H1 (cell line): ENCODE measurements around the gene TNFRSF6B. TPM values are rescaled to one million over a fixed set of nuclear protein-coding genes. Genes with fewer than 3 reads are reported as not detected.

Experiments
- CTCF ChIA-PET: fragments of 300-600 bp; sonication (Branson Sonifier 250); formaldehyde crosslinking; loops from one replicate; lab custom pipeline; 2021; ENCODE audit not compliant: partially characterized antibody; lab: Charles Lee
- POLR2A ChIA-PET: fragments of 300-600 bp; sonication (Branson Sonifier 250); formaldehyde crosslinking; loops from one replicate; lab custom pipeline; 2021; ENCODE audit warnings: inconsistent platforms; ENCODE audit not compliant: partially characterized antibody; lab: Charles Lee
- DNase-seq, 2 experiments: peaks; one replicate each; pipeline versions ENCODE4 v3.0.0 to v3.0.0-alpha.2; 2010 to 2022; ENCODE audit warnings: low spot score in 2 of 2, low read depth in 1 of 2, mixed read lengths in 1 of 2
- FAIRE-seq: peaks from 2 replicates; lab custom pipeline; 2011; peaks lifted over from hg19 to GRCh38; lab: Jason Lieb, UNC
- H2AFZ ChIP-seq: 2 replicates; pipeline ENCODE4 v1.8.1; 2012; ENCODE audit warnings: low read length, inconsistent platforms
- H2AK5ac ChIP-seq: 2 replicates; pipeline ENCODE4 v1.6.1; 2013; ENCODE audit warnings: low read depth, low read length
- H2BK120ac ChIP-seq: replicated peaks from 2 replicates; pipeline ENCODE3; 2013; ENCODE audit warnings: low read depth, low read length, inconsistent platforms
- H2BK12ac ChIP-seq: 2 replicates; pipeline ENCODE4 v1.6.1; 2013; ENCODE audit warnings: low read depth, low read length
- H2BK15ac ChIP-seq: 2 replicates; pipeline ENCODE4 v1.6.1; 2013; ENCODE audit warnings: low read length
- H2BK20ac ChIP-seq: 2 replicates; pipeline ENCODE4 v1.6.1; 2013; ENCODE audit warnings: low read length
- H2BK5ac ChIP-seq: 2 replicates; pipeline ENCODE4 v1.6.1; 2013; ENCODE audit warnings: low read depth, low read length
- H3K14ac ChIP-seq: 2 replicates; pipeline ENCODE4 v1.6.1; 2013; ENCODE audit warnings: inconsistent platforms; ENCODE audit not compliant: insufficient read length
- H3K18ac ChIP-seq: 2 replicates; pipeline ENCODE4 v1.6.1; 2013; ENCODE audit warnings: low read length; ENCODE audit errors: extremely low read depth
- H3K23ac ChIP-seq: 2 replicates; pipeline ENCODE4 v1.6.1; 2013; ENCODE audit warnings: inconsistent platforms; ENCODE audit not compliant: insufficient read length
- H3K23me2 ChIP-seq: 2 replicates; pipeline ENCODE4 v1.6.1; 2013; ENCODE audit warnings: low read depth, low read length
- H3K27ac ChIP-seq: 2 replicates; pipeline ENCODE4 v1.6.1; 2011; ENCODE audit warnings: low read depth, low read length, inconsistent platforms
- H3K27me3 ChIP-seq, 4 experiments: replicated peaks in 1 of 4; 1 replicate in 1 of 4; 2 replicates in 3 of 4; pipeline versions ENCODE4 v1.6.1 to v1.8.1; 2011 to 2013; ENCODE audit warnings: low read length in 3 of 4, mild to moderate bottlenecking in 3 of 4, inconsistent platforms in 2 of 4, mixed read lengths in 2 of 4, moderate library complexity in 1 of 4; ENCODE audit not compliant: control insufficient read depth in 3 of 4, insufficient read depth in 3 of 4; ENCODE audit errors: extremely low read depth in 1 of 4
- H3K36me3 ChIP-seq, 4 experiments: 2 replicates each; pipeline versions ENCODE4 v1.6.1 to v1.8.1; 2011 to 2013; ENCODE audit warnings: mild to moderate bottlenecking in 4 of 4, low read length in 3 of 4, moderate library complexity in 2 of 4, control low read depth in 1 of 4, inconsistent platforms in 1 of 4; ENCODE audit not compliant: insufficient read depth in 4 of 4, control insufficient read depth in 2 of 4
- H3K4ac ChIP-seq: replicated peaks from 2 replicates; pipeline ENCODE3; 2013; ENCODE audit warnings: low read length, low read depth, mixed read lengths, inconsistent platforms; ENCODE audit not compliant: insufficient read length
- H3K4me1 ChIP-seq, 4 experiments: replicated peaks in 1 of 4; 1 replicate in 1 of 4; 2 replicates in 3 of 4; pipeline versions ENCODE4 v1.6.1 to v1.8.1; 2011 to 2013; ENCODE audit warnings: low read length in 3 of 4, inconsistent platforms in 2 of 4, mixed read lengths in 1 of 4; ENCODE audit not compliant: insufficient read depth in 4 of 4, control insufficient read depth in 3 of 4
- H3K4me2 ChIP-seq, 2 experiments: 2 replicates each; pipeline versions ENCODE4 v1.6.1 to v1.8.1; 2011 to 2013; ENCODE audit warnings: low read depth in 2 of 2, low read length in 2 of 2, control low read depth in 1 of 2, inconsistent platforms in 1 of 2, mild to moderate bottlenecking in 1 of 2; ENCODE audit not compliant: insufficient read depth in 1 of 2
- H3K4me3 ChIP-seq, 4 experiments: fragments of 200-600, 300-600 bp in 1 of 4; sonication (generic), shearing (Covaris generic), sonication (Bioruptor Twin) in 1 of 4; 2 replicates each; pipeline versions ENCODE4 v1.5.1 to v1.8.1; 2011 to 2016; ENCODE audit warnings: low read length in 4 of 4, low read depth in 3 of 4, control low read depth in 2 of 4, inconsistent platforms in 2 of 4, mild to moderate bottlenecking in 2 of 4, mixed read lengths in 1 of 4, moderate library complexity in 1 of 4; ENCODE audit not compliant: insufficient read depth in 2 of 4; ENCODE audit errors: extremely low read depth in 1 of 4
- H3K56ac ChIP-seq: replicated peaks from 2 replicates; pipeline ENCODE3; 2013; ENCODE audit warnings: low read depth, mild to moderate bottlenecking, mixed read lengths, low read length, inconsistent platforms; ENCODE audit not compliant: insufficient read length
- H3K79me1 ChIP-seq: 2 replicates; pipeline ENCODE4 v1.6.1; 2013; ENCODE audit warnings: low read depth, low read length, control low read depth
- H3K79me2 ChIP-seq, 2 experiments: 2 replicates each; pipeline versions ENCODE4 v1.6.1 to v1.8.1; 2012 to 2013; ENCODE audit warnings: low read length in 2 of 2, mild to moderate bottlenecking in 2 of 2, inconsistent platforms in 1 of 2; ENCODE audit not compliant: insufficient read depth in 2 of 2, control insufficient read depth in 1 of 2
- H3K9ac ChIP-seq, 4 experiments: replicated peaks in 1 of 4; 1 replicate in 1 of 4; 2 replicates in 3 of 4; pipeline versions ENCODE4 v1.6.1 to v1.8.1; 2011 to 2013; ENCODE audit warnings: low read depth in 3 of 4, low read length in 3 of 4, control low read depth in 2 of 4, mild to moderate bottlenecking in 2 of 4, moderate library complexity in 2 of 4, inconsistent platforms in 1 of 4; ENCODE audit errors: extremely low read depth in 1 of 4
- H3K9me3 ChIP-seq, 2 experiments: 2 replicates each; pipeline versions ENCODE4 v1.6.1 to v1.8.1; 2012 to 2013; ENCODE audit warnings: mild to moderate bottlenecking in 2 of 2, moderate library complexity in 2 of 2, control low read depth in 1 of 2, inconsistent platforms in 1 of 2, low read depth in 1 of 2, low read length in 1 of 2, mixed read lengths in 1 of 2; ENCODE audit not compliant: insufficient read depth in 2 of 2
- H4K20me1 ChIP-seq, 2 experiments: replicated peaks in 1 of 2; 2 replicates each; pipeline versions ENCODE3 to v1.8.1; 2011 to 2013; ENCODE audit warnings: inconsistent platforms in 2 of 2, low read length in 2 of 2, mild to moderate bottlenecking in 1 of 2; ENCODE audit not compliant: insufficient read depth in 2 of 2, control insufficient read depth in 1 of 2
- H4K5ac ChIP-seq: 2 replicates; pipeline ENCODE4 v1.6.1; 2013; ENCODE audit warnings: low read length, low read depth, mixed read lengths, inconsistent platforms; ENCODE audit not compliant: insufficient read length
- H4K8ac ChIP-seq: 2 replicates; pipeline ENCODE4 v1.8.0; 2013; ENCODE audit warnings: mild to moderate bottlenecking, moderate library complexity, low read length, inconsistent platforms; ENCODE audit not compliant: insufficient read depth; ENCODE audit errors: extremely low read depth
- H4K91ac ChIP-seq: replicated peaks from 2 replicates; pipeline ENCODE3; 2013; ENCODE audit warnings: low read length, mixed read lengths, inconsistent platforms; ENCODE audit not compliant: insufficient read length
- CBX5 ChIP-seq: fragments of 300-800, 300-1000 bp; sonication (generic); IDR thresholded peaks from 2 replicates; pipeline ENCODE4 v1.7.1; 2016; ENCODE audit warnings: antibody characterized with exemption, low read length, low read depth
- GABPA ChIP-seq: IDR thresholded peaks from 2 replicates; pipeline ENCODE4 v1.6.1; 2011; ENCODE audit warnings: mild to moderate bottlenecking, low read length, moderate library complexity, borderline replicate concordance; ENCODE audit not compliant: insufficient read depth
- JUN ChIP-seq: IDR thresholded peaks from 2 replicates; pipeline ENCODE4 v1.6.1; 2011; ENCODE audit warnings: low read depth, mild to moderate bottlenecking, improper control_type of control experiment, low read length
- SIN3A ChIP-seq, 2 experiments: IDR thresholded peaks in 1 of 2; conservative IDR thresholded peaks in 1 of 2; 2 replicates each; pipeline ENCODE4 v1.6.1; 2011 to 2012; ENCODE audit warnings: low read length in 2 of 2, improper control_type of control experiment in 1 of 2, low read depth in 1 of 2, mild to moderate bottlenecking in 1 of 2
- SIX5 ChIP-seq: IDR thresholded peaks from 2 replicates; pipeline ENCODE4 v1.6.1; 2011; ENCODE audit warnings: mild to moderate bottlenecking, low read depth, low read length
- whole genome bisulfite sequencing, 2 experiments: shearing (Covaris generic) in 1 of 2; methylation state at CpG; one replicate each; pipeline versions ENCODE4 v1.1.6 to v1.1.7; 2013 to 2015; ENCODE audit warnings: low lambda C conversion rate in 2 of 2, mixed read lengths in 2 of 2, inconsistent platforms in 1 of 2, low coverage in 1 of 2, missing lambda C conversion rate in 1 of 2; ENCODE audit not compliant: insufficient replicate concordance in 2 of 2, insufficient coverage in 1 of 2, insufficient read length in 1 of 2; ENCODE audit errors: extremely low coverage in 1 of 2, missing lambda C conversion rate in 1 of 2; 5-methylcytosine and 5-hydroxymethylcytosine counted together
- polyA plus RNA-seq, 7 experiments: library from polyadenylated mRNA; depleted of rRNA in 3 of 7; stranded (reverse) in 5 of 7; unstranded in 2 of 7; fragments of >200 nt in 5 of 7; fragments of 200-250 nt in 2 of 7; gene quantifications; 1 replicate in 5 of 7; 2 replicates in 1 of 7; 4 replicates in 1 of 7; pipeline versions ENCODE4 v1.2.1 to v1.2.3, GENCODE V29; 2011 to 2013; ENCODE audit warnings: missing spikeins in 2 of 7, mixed read lengths in 2 of 7
- total RNA-seq: library from RNA; stranded (reverse); fragmentation: NEBNext Ultra II Directional; extraction: Animal tissue kit (Norgen Biotek cat#: 25700); gene quantifications from 2 replicates; pipeline ENCODE4 v1.2.1, GENCODE V29; 2021
- TF ChIP-seq, protein P1 (sequence below): IDR thresholded peaks from 2 replicates; pipeline ENCODE4 v1.6.1; 2012; ENCODE audit warnings: inconsistent platforms

TNFRSF6B gene
- total and polyA plus RNA-seq, 2 of the 8 experiments (the other 6 are each of a cell fraction or from before 2014, with no cell fraction given), result 3.1 TPM; not detected in 1

DNA sequence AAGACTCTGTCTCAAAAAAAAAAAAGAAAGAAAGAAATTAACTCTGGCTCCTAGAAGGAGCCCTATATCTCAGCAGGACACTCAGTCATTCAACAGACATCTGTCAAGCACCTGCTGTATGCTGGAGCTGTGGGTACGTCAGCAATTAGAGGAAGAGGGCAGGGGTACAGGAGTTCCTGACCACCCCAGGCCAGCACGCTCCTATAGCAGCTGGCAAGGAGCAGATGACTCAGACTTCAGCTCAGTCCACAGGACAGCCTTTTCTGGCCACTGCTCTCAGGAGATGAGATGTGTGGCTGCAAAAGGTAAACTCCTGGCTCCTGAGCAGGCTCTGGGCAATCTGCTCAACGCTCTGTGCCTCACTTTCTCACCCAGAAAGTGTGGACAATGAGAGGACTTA lies 40.0 kb upstream of the TNFRSF6B start:
- FAIRE-seq (no peak), DNase-seq (no peak)
- no peaks in the 10 kb centered on the region for H3K9me3 ChIP-seq
- peak overlapping the region; percentile 39; the same call in 1 of the 2 replicates for H2BK12ac ChIP-seq
- H2BK120ac ChIP-seq, result no peak overlapping the region
- H4K5ac ChIP-seq, result no peak overlapping the region
- H3K14ac ChIP-seq, result no peak overlapping the region
- H3K4me1 ChIP-seq, result peaks cover 0 to 23% (median 16%) of the 10 kb centered on the region in 4 experiments; a peak in 6 of 7 replicates
- H4K91ac ChIP-seq, result no peak overlapping the region
- H3K4me2 ChIP-seq, result no peak overlapping the region
- peaks cover 0 to 9% of the 10 kb centered on the region in 2 experiments; a peak in 1 of 4 replicates for H3K79me2 ChIP-seq
- no peaks in the 10 kb centered on the region; a peak in 1 of 8 replicates for H3K36me3 ChIP-seq
- no peak overlapping the region for H2BK20ac ChIP-seq
- no peak overlapping the region for H3K27ac ChIP-seq
- peak overlapping the region; percentile 57; the same call in 1 of the 2 replicates for H2AK5ac ChIP-seq
- no peak overlapping the region for H3K56ac ChIP-seq
- H2BK15ac ChIP-seq, result no peak overlapping the region; the same call in 1 of the 2 replicates
- H3K9ac ChIP-seq, result no peak overlapping the region
- H3K27me3 ChIP-seq, result peaks cover 0 to 2% (median 0%) of the 10 kb centered on the region in 4 experiments; a peak in 2 of 7 replicates
- TF ChIP-seq SIN3A (conservative IDR thresholded peaks at IDR 0.05 in 1 of 2, IDR thresholded peaks at IDR 0.05 in 1 of 2; ENCODE audit: low read depth in 1 of 2, low read length in 2 of 2) (no peak), GABPA (no peak), JUN (no peak), SIX5 (no peak), CBX5 (no peak)
- TF ChIP-seq, protein P1, sequence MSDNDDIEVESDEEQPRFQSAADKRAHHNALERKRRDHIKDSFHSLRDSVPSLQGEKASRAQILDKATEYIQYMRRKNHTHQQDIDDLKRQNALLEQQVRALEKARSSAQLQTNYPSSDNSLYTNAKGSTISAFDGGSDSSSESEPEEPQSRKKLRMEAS, result no peak
- H3K4me3 ChIP-seq, result no peak overlapping the region
- POLR2A ChIA-PET, result interaction anchor here (1.2 kb wide), 1 partner anchor 87 kb away, joined by 3 read pairs; no protein-coding TSS in a partner anchor
- H4K8ac ChIP-seq, result no peak overlapping the region
- no peak overlapping the region for H3K18ac ChIP-seq
- WGBS, 2 experiments, result 87% methylated on average over 3 of the region's 3 CpGs; no CpG with 5 or more reads in 1 of the 2 experiments
- peaks cover 22% of the 10 kb centered on the region for H3K23me2 ChIP-seq
- H3K23ac ChIP-seq, result no peak overlapping the region
- H3K79me1 ChIP-seq, result no peaks in the 10 kb centered on the region; the same call in 1 of the 2 replicates
- H2AFZ ChIP-seq, result no peak overlapping the region
- no peak overlapping the region for H3K4ac ChIP-seq
- no peak overlapping the region for H2BK5ac ChIP-seq
- CTCF ChIA-PET, result no interaction called here
- peaks cover 5 to 7% of the 10 kb centered on the region in 2 experiments for H4K20me1 ChIP-seq
